Measurements from ENCODE around the gene WHRN.

Gene WHRN

DNA sequence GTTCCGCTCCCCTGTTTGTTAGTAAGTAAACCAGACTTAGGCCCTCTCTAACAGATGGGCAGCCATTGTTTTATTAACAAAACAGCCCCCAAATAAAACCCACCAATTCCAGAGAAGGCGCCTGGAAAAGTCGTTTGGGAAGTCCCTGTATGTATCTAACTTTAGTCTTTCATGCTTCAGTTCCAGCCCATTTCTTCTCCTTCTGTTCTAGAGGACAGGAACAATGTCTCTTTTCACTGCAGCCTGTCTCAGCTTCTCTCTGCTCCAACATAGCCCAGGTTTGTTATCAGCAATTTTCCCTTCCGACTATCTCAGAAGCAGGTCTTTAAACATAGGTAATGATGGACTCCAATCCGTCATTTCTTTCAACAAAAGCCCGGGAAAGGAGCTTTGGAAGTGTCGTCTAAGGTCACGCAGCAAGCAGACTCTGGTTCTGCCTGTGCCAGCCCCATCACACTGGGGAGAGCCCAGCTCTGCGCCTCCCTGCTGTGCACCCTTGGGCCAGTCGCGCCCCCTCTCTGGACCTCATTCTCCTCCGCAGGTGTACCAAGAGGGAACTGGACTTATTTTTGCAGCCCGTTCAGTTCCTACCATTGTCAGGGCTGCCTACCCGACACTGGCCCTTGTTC is 107.9 kb downstream of the WHRN start:
- TF ChIP-seq FOXP2 (optimal IDR thresholded peaks at IDR 0.05; ENCODE audit: borderline replicate concordance, extremely low read depth, extremely low read length, insufficient read depth) (no peak), SIN3A (IDR thresholded peaks at IDR 0.05; ENCODE audit: borderline replicate concordance, insufficient read depth, low read length) (no peak), TAF1 (IDR thresholded peaks at IDR 0.05; ENCODE audit: borderline replicate concordance, insufficient read depth, low read length) (no peak), POLR2AphosphoS5 (IDR thresholded peaks at IDR 0.05; ENCODE audit: low read depth, low read length) (no peak)
- TF ChIP-seq, protein P1, sequence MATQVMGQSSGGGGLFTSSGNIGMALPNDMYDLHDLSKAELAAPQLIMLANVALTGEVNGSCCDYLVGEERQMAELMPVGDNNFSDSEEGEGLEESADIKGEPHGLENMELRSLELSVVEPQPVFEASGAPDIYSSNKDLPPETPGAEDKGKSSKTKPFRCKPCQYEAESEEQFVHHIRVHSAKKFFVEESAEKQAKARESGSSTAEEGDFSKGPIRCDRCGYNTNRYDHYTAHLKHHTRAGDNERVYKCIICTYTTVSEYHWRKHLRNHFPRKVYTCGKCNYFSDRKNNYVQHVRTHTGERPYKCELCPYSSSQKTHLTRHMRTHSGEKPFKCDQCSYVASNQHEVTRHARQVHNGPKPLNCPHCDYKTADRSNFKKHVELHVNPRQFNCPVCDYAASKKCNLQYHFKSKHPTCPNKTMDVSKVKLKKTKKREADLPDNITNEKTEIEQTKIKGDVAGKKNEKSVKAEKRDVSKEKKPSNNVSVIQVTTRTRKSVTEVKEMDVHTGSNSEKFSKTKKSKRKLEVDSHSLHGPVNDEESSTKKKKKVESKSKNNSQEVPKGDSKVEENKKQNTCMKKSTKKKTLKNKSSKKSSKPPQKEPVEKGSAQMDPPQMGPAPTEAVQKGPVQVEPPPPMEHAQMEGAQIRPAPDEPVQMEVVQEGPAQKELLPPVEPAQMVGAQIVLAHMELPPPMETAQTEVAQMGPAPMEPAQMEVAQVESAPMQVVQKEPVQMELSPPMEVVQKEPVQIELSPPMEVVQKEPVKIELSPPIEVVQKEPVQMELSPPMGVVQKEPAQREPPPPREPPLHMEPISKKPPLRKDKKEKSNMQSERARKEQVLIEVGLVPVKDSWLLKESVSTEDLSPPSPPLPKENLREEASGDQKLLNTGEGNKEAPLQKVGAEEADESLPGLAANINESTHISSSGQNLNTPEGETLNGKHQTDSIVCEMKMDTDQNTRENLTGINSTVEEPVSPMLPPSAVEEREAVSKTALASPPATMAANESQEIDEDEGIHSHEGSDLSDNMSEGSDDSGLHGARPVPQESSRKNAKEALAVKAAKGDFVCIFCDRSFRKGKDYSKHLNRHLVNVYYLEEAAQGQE (IDR thresholded peaks at IDR 0.05; ENCODE audit: insufficient read depth in 1 of 2, low read depth in 2 of 2, low read length in 2 of 2): no peak

DNA sequence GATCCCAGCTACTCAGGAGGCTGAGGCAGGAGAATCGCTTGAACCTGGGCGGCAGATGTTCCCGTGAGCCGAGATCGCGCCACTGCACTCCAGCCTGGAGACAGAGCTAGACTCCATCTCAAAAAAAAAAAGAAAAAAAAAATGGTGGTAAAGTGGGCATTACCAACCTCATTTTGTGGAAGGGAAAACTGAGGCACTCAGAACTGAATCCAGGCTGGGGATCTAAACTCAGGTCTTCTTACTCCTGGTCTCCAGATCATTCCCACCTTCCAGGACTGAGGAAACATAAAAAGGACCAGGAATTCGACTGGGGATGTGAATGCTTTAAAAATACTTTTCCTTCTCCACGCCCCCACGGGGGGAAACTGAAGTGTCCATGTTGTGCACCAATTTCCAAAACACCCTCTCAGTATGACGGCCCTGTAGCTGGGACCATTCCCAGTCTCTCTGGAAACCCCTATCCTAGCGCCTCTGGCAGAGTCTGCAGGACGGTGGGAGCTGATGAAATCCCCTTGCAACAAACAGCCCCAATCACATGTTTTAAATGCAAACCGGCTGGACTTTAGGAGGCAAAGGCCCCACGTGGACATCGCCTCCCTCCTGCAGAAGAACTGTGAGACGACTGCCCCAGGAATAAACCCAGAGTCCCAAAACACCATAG is 108.6 kb downstream of the WHRN start:
- TF ChIP-seq POLR2AphosphoS5 (IDR thresholded peaks at IDR 0.05; ENCODE audit: low read depth, low read length): no peak
- TF ChIP-seq TAF1 (IDR thresholded peaks at IDR 0.05; ENCODE audit: borderline replicate concordance, insufficient read depth, low read length): no peak
- TF ChIP-seq SIN3A (IDR thresholded peaks at IDR 0.05; ENCODE audit: borderline replicate concordance, insufficient read depth, low read length): no peak
- TF ChIP-seq, protein P1 (IDR thresholded peaks at IDR 0.05; ENCODE audit: insufficient read depth in 1 of 2, low read depth in 2 of 2, low read length in 2 of 2): no peak
- TF ChIP-seq FOXP2 (optimal IDR thresholded peaks at IDR 0.05; ENCODE audit: borderline replicate concordance, extremely low read depth, extremely low read length, insufficient read depth): no peak

DNA sequence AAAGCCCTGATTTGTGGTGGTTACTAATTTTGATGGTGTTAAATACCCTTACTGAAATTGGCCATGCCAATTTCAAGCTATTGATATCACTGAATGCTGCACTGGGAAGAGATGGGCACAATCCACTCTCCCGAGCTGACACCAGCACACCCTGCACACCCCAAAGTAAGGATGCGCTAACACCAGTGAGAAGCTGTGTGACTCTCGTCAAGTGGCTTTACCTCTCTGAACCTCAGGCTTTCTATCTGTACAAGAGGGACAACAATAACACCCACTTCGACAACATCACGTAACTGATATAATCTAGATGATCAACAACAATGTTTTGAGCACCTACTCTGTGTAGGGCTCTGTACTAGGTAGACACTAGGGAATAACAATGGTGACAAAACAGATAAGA is 109.5 kb downstream of the WHRN start:
- no peak for TF ChIP-seq SIN3A (IDR thresholded peaks at IDR 0.05; ENCODE audit: borderline replicate concordance, insufficient read depth, low read length)
- TF ChIP-seq POLR2AphosphoS5 (IDR thresholded peaks at IDR 0.05; ENCODE audit: low read depth, low read length): no peak
- TF ChIP-seq TAF1 (IDR thresholded peaks at IDR 0.05; ENCODE audit: borderline replicate concordance, insufficient read depth, low read length): no peak
- no peak for TF ChIP-seq FOXP2 (optimal IDR thresholded peaks at IDR 0.05; ENCODE audit: borderline replicate concordance, extremely low read depth, extremely low read length, insufficient read depth)
- TF ChIP-seq, protein P1 (IDR thresholded peaks at IDR 0.05; ENCODE audit: insufficient read depth in 1 of 2, low read depth in 2 of 2, low read length in 2 of 2): no peak

DNA sequence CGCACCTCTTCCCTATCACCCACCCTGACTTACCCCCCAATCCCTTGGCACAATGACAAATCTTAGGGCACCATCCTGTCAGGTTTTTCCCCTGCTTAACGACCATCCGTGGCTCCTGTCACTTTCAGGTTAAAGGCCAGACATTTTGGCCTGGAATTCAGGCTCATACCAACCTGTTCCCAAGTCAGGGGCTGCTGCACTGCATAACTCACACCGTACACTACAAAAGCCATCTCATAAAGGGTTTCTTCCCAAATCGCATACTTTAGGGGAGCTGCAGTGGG is 110.0 kb downstream of the WHRN start:
- TF ChIP-seq TAF1 (IDR thresholded peaks at IDR 0.05; ENCODE audit: borderline replicate concordance, insufficient read depth, low read length): no peak

DNA sequence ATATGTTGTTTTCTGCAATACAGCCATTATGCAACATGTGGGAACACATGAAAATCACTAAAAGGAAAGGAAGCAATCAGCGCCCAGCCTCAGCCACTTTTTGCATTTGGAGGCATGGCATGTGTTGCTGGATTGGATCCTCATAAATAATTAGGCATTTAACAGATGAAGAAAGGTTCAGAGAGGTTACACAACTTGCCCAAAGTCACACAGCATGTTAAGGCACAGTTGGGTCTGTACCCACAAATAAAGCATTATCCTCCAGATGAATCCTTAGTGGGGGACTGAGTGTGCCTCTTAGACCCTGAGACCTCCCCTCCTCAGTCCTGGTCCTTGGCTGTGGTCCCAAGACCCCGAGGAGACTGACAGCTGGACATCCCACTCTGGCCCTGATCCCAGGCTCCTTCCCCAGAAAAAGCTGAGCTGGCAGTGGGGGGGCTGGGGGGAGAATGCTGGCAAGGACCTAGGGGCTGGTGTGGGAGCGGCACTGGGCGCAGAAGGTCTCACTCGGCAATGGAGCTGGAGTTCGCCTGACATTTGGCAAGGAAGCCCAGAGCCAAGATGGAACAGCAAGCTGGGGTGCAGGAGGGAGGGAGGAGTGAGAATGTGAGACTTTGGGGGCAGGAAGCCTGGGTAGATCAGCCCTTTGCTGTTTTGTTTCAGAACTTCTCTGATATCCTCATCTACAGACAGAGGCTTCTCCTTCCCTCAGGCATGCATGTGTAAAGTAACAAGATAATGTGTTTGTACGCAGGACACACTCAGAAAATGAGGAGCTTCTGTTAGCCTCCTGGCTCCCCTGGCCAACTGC is 110.5 kb downstream of the WHRN start:
- TF ChIP-seq TAF1 (IDR thresholded peaks at IDR 0.05; ENCODE audit: borderline replicate concordance, insufficient read depth, low read length): no peak
- TF ChIP-seq SIN3A (IDR thresholded peaks at IDR 0.05; ENCODE audit: borderline replicate concordance, insufficient read depth, low read length): no peak
- TF ChIP-seq POLR2AphosphoS5 (IDR thresholded peaks at IDR 0.05; ENCODE audit: low read depth, low read length): no peak
- TF ChIP-seq, protein P1 (IDR thresholded peaks at IDR 0.05; ENCODE audit: insufficient read depth in 1 of 2, low read depth in 2 of 2, low read length in 2 of 2): no peak
- no peak for TF ChIP-seq FOXP2 (optimal IDR thresholded peaks at IDR 0.05; ENCODE audit: borderline replicate concordance, extremely low read depth, extremely low read length, insufficient read depth)
